ENCODE results near the gene PRR22.

Gene PRR22

GRCh38 chr19:5788422-5788821 lies 3.9 kb upstream of the PRR22 start:
- TF ChIP-seq EP300 (IDR thresholded peaks at IDR 0.05; ENCODE audit: borderline replicate concordance) = no peak
- TF ChIP-seq EGR1 (IDR thresholded peaks at IDR 0.05) = no peak
- no peak for TF ChIP-seq RAD21 (IDR thresholded peaks at IDR 0.05; ENCODE audit: low read depth)
- TF ChIP-seq CREB1 (IDR thresholded peaks at IDR 0.05; ENCODE audit: low read depth) = no peak
- TF ChIP-seq ZBTB7A (IDR thresholded peaks at IDR 0.05; ENCODE audit: low read depth) = no peak

GRCh38 chr19:5787409-5788182 lies 3.0 kb upstream of the PRR22 start:
- TF ChIP-seq TEAD4 (IDR thresholded peaks at IDR 0.05) (no peak), CREB1 (IDR thresholded peaks at IDR 0.05; ENCODE audit: low read depth) (no peak), TAF1 (IDR thresholded peaks at IDR 0.05; ENCODE audit: low read depth) (no peak), MAX (IDR thresholded peaks at IDR 0.05) (no peak), RAD21 (IDR thresholded peaks at IDR 0.05; ENCODE audit: low read depth) (no peak), EP300 (IDR thresholded peaks at IDR 0.05; ENCODE audit: borderline replicate concordance) (no peak), TCF12 (IDR thresholded peaks at IDR 0.05; ENCODE audit: low read depth) (no peak), FOXM1 (IDR thresholded peaks at IDR 0.05; ENCODE audit: borderline replicate concordance, low read depth) (no peak), ZBTB7A (IDR thresholded peaks at IDR 0.05; ENCODE audit: low read depth) (no peak), EGR1 (IDR thresholded peaks at IDR 0.05) (no peak), NFIC (IDR thresholded peaks at IDR 0.05) (no peak), YY1 (IDR thresholded peaks at IDR 0.05; ENCODE audit: low read depth) (no peak), CEBPB (IDR thresholded peaks at IDR 0.05) (no peak), REST (IDR thresholded peaks at IDR 0.05; ENCODE audit: low read depth) (no peak)

- TF ChIP-seq CREB1 (IDR thresholded peaks at IDR 0.05; ENCODE audit: low read depth) (no peak), EP300 (IDR thresholded peaks at IDR 0.05; ENCODE audit: borderline replicate concordance) (no peak), RAD21 (IDR thresholded peaks at IDR 0.05; ENCODE audit: low read depth) (no peak), TCF12 (IDR thresholded peaks at IDR 0.05; ENCODE audit: low read depth) (no peak), NFIC (IDR thresholded peaks at IDR 0.05) (no peak), REST (IDR thresholded peaks at IDR 0.05; ENCODE audit: low read depth) (no peak), EGR1 (IDR thresholded peaks at IDR 0.05) (no peak), MAX (IDR thresholded peaks at IDR 0.05) (no peak), FOXM1 (IDR thresholded peaks at IDR 0.05; ENCODE audit: borderline replicate concordance, low read depth) (no peak), ZBTB7A (IDR thresholded peaks at IDR 0.05; ENCODE audit: low read depth) (no peak), TAF1 (IDR thresholded peaks at IDR 0.05; ENCODE audit: low read depth) (no peak), USF1 (IDR thresholded peaks at IDR 0.05) (no peak), CEBPB (IDR thresholded peaks at IDR 0.05) (no peak), YY1 (IDR thresholded peaks at IDR 0.05; ENCODE audit: low read depth) (no peak)
Measured at GRCh38 chr19:5786593-5787408, 2.3 kb upstream of the PRR22 start.

- no peak for TF ChIP-seq YY1 (IDR thresholded peaks at IDR 0.05; ENCODE audit: low read depth)
- TF ChIP-seq REST (IDR thresholded peaks at IDR 0.05; ENCODE audit: low read depth) = no peak
- TF ChIP-seq ZBTB7A (IDR thresholded peaks at IDR 0.05; ENCODE audit: low read depth) = no peak
- TF ChIP-seq MAX (IDR thresholded peaks at IDR 0.05) = no peak
- no peak for TF ChIP-seq CREB1 (IDR thresholded peaks at IDR 0.05; ENCODE audit: low read depth)
- TF ChIP-seq RAD21 (IDR thresholded peaks at IDR 0.05; ENCODE audit: low read depth) = no peak
- TF ChIP-seq NFIC (IDR thresholded peaks at IDR 0.05) = no peak
- no peak for TF ChIP-seq TAF1 (IDR thresholded peaks at IDR 0.05; ENCODE audit: low read depth)
- no peak for TF ChIP-seq TEAD4 (IDR thresholded peaks at IDR 0.05)
- TF ChIP-seq FOXM1 (IDR thresholded peaks at IDR 0.05; ENCODE audit: borderline replicate concordance, low read depth) = no peak
- TF ChIP-seq TCF12 (IDR thresholded peaks at IDR 0.05; ENCODE audit: low read depth) = no peak
- no peak for TF ChIP-seq USF1 (IDR thresholded peaks at IDR 0.05)
- no peak for TF ChIP-seq EP300 (IDR thresholded peaks at IDR 0.05; ENCODE audit: borderline replicate concordance)
- TF ChIP-seq EGR1 (IDR thresholded peaks at IDR 0.05) = no peak
- no peak for TF ChIP-seq CEBPB (IDR thresholded peaks at IDR 0.05)
Measured at GRCh38 chr19:5785423-5785822, 877 bp upstream of the PRR22 start.

All from Ishikawa (cell line).